Neural cell (in vitro differentiated cells): ENCODE data around the gene ITPR3.

Source experiments
- CTCF ChIP-seq: fragments of 450-650 bp; IDR thresholded peaks from 2 replicates; pipeline ENCODE4 v1.5.1; 2014; ENCODE audit warnings: antibody characterized with exemption, mild to moderate bottlenecking, moderate library complexity; ENCODE audit not compliant: poor library complexity, severe bottlenecking
- EP300 ChIP-seq: fragments of 450-650 bp; conservative IDR thresholded peaks from 2 replicates; pipeline ENCODE4 v1.6.1; 2014; ENCODE audit warnings: antibody characterized with exemption, mild to moderate bottlenecking, moderate library complexity; ENCODE audit not compliant: poor library complexity, severe bottlenecking
- SMC3 ChIP-seq: fragments of 450-650 bp; conservative IDR thresholded peaks from 2 replicates; pipeline ENCODE4 v1.6.1; 2014; ENCODE audit warnings: antibody characterized with exemption, mild to moderate bottlenecking, moderate library complexity; ENCODE audit not compliant: poor library complexity

- TF ChIP-seq CTCF (no peak), SMC3 (no peak), EP300 (no peak)
These were observed 12.5 kb downstream of the ITPR3 start for GRCh38 chr6:33633462-33634158.
